HepG2 (cell line): ENCODE measurements around the gene LCORL. TPM values are rescaled to one million over a fixed set of nuclear protein-coding genes. Genes with fewer than 3 reads are reported as not detected.

Experiments
- EED ChIP-seq: sonication (generic); formaldehyde crosslinking; IDR thresholded peaks from 2 replicates; pipeline ENCODE4 v1.5.0; 2020; ENCODE audit warnings: mild to moderate bottlenecking, missing genetic modification reagents
- EP300 ChIP-seq, 3 experiments: sonication (generic) in 1 of 3; formaldehyde crosslinking in 1 of 3; IDR thresholded peaks; 2 replicates each; pipeline versions ENCODE4 v1.5.1 to v1.6.1; 2011 to 2020; ENCODE audit warnings: low read depth in 2 of 3, low read length in 2 of 3, borderline replicate concordance in 1 of 3, improper control_type of control experiment in 1 of 3, mild to moderate bottlenecking in 1 of 3, missing genetic modification reagents in 1 of 3, moderate library complexity in 1 of 3
- HMGA1 ChIP-seq: sonication (generic); formaldehyde crosslinking; conservative IDR thresholded peaks from 2 replicates; pipeline ENCODE4 v1.4.0; 2020; ENCODE audit warnings: missing genetic modification reagents
- HOXA3 ChIP-seq: sonication (generic); formaldehyde crosslinking; IDR thresholded peaks from 2 replicates; pipeline ENCODE4 v1.5.0; 2020; ENCODE audit warnings: missing genetic modification reagents
- HOXA5 ChIP-seq: sonication (generic); formaldehyde crosslinking; IDR thresholded peaks from 2 replicates; pipeline ENCODE4 v1.4.0; 2020; ENCODE audit warnings: missing genetic modification reagents
- PCBP2 ChIP-seq: fragments of 200-400 bp; formaldehyde crosslinking; optimal IDR thresholded peaks from 2 replicates; pipeline ENCODE3; 2018; ENCODE audit warnings: low read length, low read depth; ENCODE audit not compliant: poor library complexity, severe bottlenecking
- SPEN ChIP-seq: sonication (generic); formaldehyde crosslinking; IDR thresholded peaks from 2 replicates; pipeline ENCODE4 v1.5.1; 2020; ENCODE audit warnings: low read depth, mild to moderate bottlenecking, missing genetic modification reagents
- SRSF4 ChIP-seq: fragments of 200-400 bp; formaldehyde crosslinking; IDR thresholded peaks from one replicate; pipeline ENCODE4 v1.6.1; 2018; ENCODE audit warnings: mild to moderate bottlenecking, low read depth, low read length, moderate library complexity; ENCODE audit not compliant: poor library complexity, severe bottlenecking
- TBP ChIP-seq: sonication (generic); formaldehyde crosslinking; IDR thresholded peaks from 2 replicates; pipeline ENCODE4 v1.5.0; 2020; ENCODE audit warnings: missing genetic modification reagents
- ZKSCAN5 ChIP-seq: sonication (generic); formaldehyde crosslinking; IDR thresholded peaks from 2 replicates; pipeline ENCODE4 v1.5.1; 2020; ENCODE audit warnings: mild to moderate bottlenecking, missing genetic modification reagents
- ZNF230 ChIP-seq: sonication (generic); formaldehyde crosslinking; IDR thresholded peaks from 2 replicates; pipeline ENCODE4 v1.4.0; 2020; ENCODE audit warnings: mild to moderate bottlenecking, missing genetic modification reagents
- ZNF282 ChIP-seq: fragments of 450-650 bp; IDR thresholded peaks from 2 replicates; pipeline ENCODE4 v1.6.1; 2018; ENCODE audit not compliant: partially characterized antibody
- ZNF737 ChIP-seq: sonication (generic); formaldehyde crosslinking; IDR thresholded peaks from 2 replicates; pipeline ENCODE4 v1.5.0; 2020; ENCODE audit warnings: missing genetic modification reagents, mild to moderate bottlenecking, borderline replicate concordance
- ZSCAN21 ChIP-seq: sonication (generic); formaldehyde crosslinking; IDR thresholded peaks from 2 replicates; pipeline ENCODE4 v1.8.0; 2022; ENCODE audit warnings: mild to moderate bottlenecking, missing genetic modification reagents, moderate library complexity, borderline replicate concordance
- polyA plus RNA-seq, 8 experiments: library from polyadenylated mRNA; depleted of rRNA in 3 of 8; stranded (reverse) in 7 of 8; unstranded in 1 of 8; fragments of >200 nt; fragmentation: Illumina TruSeq in 4 of 8; extraction: Trizol in 4 of 8; gene quantifications; 2 replicates each; pipeline versions ENCODE4 v1.2.1 to v1.2.3, GENCODE V29; 2011 to 2016; ENCODE audit warnings: low read depth in 4 of 8, missing spikeins in 1 of 8, mixed read lengths in 1 of 8; ENCODE audit not compliant: insufficient read depth in 1 of 8
- total RNA-seq, 5 experiments: library from RNA; depleted of rRNA; stranded (reverse); fragments of >200 nt; fragmentation: Illumina TruSeq; extraction: Trizol; gene quantifications; 2 replicates each; pipeline ENCODE4 v1.2.3, GENCODE V29; 2016; ENCODE audit warnings: low read depth in 1 of 5
- TF ChIP-seq, protein P1 (sequence below): IDR thresholded peaks from 2 replicates; pipeline ENCODE4 v1.6.1; 2012; ENCODE audit warnings: low read depth, low read length, improper control_type of control experiment
- TF ChIP-seq, protein P2 (sequence below): sonication (generic); formaldehyde crosslinking; IDR thresholded peaks from 2 replicates; pipeline ENCODE4 v1.8.1; 2023; ENCODE audit warnings: mild to moderate bottlenecking, moderate library complexity, missing genetic modification reagents
- TF ChIP-seq, protein P3 (sequence below): sonication (generic); formaldehyde crosslinking; IDR thresholded peaks from 2 replicates; pipeline ENCODE4 v1.5.0; 2020; ENCODE audit warnings: missing genetic modification reagents
- TF ChIP-seq, protein P4 (sequence below): sonication (generic); formaldehyde crosslinking; IDR thresholded peaks from 2 replicates; pipeline ENCODE4 v1.5.1; 2020; ENCODE audit warnings: mild to moderate bottlenecking, missing genetic modification reagents, moderate library complexity

LCORL gene
- total and polyA plus RNA-seq, 2 of the 13 experiments (the other 11 are each of a cell fraction or from before 2014, with no cell fraction given) = 5.3 to 14.5 TPM

DNA sequence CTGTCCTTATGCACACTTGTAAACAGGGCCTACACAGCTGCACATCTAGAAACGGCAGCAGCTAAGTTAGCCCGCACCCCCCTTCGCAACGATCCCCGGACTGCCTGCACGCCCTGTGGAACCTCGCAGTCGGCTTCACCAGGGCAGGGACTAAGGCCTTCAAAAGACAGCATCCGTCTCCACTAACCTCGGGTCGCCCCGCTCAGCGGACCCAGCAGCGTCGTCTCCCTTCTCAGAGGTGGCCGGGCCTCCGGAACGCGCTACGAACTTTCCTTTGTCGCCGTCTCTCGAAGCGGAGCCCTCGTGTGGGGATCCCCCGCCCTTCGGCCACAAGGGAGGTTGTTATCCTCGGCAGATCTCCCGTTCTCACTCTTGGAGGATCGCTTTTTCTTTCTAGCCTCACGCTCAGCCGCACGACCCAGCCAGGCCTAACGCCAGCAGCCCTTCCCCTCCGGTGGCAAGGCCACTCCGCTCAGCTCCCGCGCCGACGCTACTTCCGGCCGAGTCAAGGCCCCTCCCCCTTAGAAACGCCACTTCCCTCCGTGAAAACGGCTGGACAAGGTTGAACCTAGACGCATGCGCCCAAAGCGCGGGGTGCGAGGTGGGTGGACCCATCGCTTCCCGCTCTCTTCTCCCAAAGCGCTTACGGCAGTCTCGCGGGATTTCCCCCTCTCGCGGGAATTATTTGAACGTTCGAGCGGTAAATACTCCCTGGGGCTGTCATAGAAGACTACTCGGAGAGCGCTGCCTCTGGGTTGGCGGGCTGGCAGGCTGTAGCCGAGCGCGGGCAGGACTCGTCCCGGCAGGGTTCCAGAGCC lies 211.1 kb downstream of the LCORL start, which contains the start of the genes DCAF16 and NCAPG (continued):
- TF ChIP-seq EP300 (IDR thresholded peaks at IDR 0.05; ENCODE audit: low read depth in 2 of 2, low read length in 2 of 2) (0 out of 4 replicates have a peak, but pooled peaks of 1 of the 2 experiments have one; percentile 7), EP300 (CRISPR knock-in tag; IDR thresholded peaks at IDR 0.05; ENCODE audit: borderline replicate concordance) (peak; percentile 22; the same call in 1 of the 2 replicates), TBP (CRISPR knock-in tag) (no peak), PCBP2 (no peak), ZNF282 (no peak), EED (CRISPR knock-in tag) (peak; percentile 92; the same call in 1 of the 2 replicates), ZNF737 (CRISPR knock-in tag) (no peak), ZSCAN21 (CRISPR knock-in tag) (no peak), HMGA1 (CRISPR knock-in tag) (no peak), ZNF230 (CRISPR knock-in tag) (peak; percentile 56; the same call in 1 of the 2 replicates), SPEN (CRISPR knock-in tag) (peak; percentile 97; the same call in 1 of the 2 replicates), HOXA5 (CRISPR knock-in tag) (peak; percentile 82; the same call in 1 of the 2 replicates), SRSF4 (no peak), ZKSCAN5 (CRISPR knock-in tag) (peak; percentile 70; the same call in 1 of the 2 replicates), HOXA3 (peak; percentile 87; the same call in 1 of the 2 replicates)
- TF ChIP-seq, protein P1, sequence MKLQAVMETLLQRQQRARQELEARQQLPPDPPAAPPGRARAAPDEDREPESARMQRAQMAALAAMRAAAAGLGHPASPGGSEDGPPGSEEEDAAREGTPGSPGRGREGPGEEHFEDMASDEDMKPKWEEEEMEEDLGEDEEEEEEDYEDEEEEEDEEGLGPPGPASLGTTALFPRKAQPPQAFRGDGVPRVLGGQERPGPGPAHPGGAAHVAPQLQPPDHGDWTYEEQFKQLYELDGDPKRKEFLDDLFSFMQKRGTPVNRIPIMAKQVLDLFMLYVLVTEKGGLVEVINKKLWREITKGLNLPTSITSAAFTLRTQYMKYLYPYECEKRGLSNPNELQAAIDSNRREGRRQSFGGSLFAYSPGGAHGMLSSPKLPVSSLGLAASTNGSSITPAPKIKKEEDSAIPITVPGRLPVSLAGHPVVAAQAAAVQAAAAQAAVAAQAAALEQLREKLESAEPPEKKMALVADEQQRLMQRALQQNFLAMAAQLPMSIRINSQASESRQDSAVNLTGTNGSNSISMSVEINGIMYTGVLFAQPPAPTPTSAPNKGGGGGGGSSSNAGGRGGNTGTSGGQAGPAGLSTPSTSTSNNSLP = no peak
- TF ChIP-seq, protein P2, sequence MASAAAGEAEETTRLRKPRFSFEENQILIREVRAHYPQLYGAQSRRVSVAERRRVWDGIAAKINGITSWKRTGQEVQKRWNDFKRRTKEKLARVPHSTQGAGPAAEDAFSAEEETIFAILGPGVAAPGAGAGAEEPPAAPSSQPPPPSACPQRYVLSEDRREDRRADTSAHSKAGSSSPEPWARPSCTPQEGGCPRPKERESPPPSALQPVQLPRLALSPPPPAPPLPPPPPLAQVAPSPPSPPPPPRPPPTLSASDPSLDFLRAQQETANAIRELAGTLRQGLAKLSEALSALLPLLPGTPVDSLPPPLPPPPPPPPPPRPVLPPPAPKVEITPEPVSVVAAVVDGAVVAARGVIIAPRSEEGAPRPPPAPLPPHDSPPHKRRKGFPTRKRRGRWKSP (CRISPR knock-in tag) = peak; percentile 70
- TF ChIP-seq, protein P3, sequence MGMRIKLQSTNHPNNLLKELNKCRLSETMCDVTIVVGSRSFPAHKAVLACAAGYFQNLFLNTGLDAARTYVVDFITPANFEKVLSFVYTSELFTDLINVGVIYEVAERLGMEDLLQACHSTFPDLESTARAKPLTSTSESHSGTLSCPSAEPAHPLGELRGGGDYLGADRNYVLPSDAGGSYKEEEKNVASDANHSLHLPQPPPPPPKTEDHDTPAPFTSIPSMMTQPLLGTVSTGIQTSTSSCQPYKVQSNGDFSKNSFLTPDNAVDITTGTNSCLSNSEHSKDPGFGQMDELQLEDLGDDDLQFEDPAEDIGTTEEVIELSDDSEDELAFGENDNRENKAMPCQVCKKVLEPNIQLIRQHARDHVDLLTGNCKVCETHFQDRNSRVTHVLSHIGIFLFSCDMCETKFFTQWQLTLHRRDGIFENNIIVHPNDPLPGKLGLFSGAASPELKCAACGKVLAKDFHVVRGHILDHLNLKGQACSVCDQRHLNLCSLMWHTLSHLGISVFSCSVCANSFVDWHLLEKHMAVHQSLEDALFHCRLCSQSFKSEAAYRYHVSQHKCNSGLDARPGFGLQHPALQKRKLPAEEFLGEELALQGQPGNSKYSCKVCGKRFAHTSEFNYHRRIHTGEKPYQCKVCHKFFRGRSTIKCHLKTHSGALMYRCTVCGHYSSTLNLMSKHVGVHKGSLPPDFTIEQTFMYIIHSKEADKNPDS = no peak
- TF ChIP-seq, protein P4, sequence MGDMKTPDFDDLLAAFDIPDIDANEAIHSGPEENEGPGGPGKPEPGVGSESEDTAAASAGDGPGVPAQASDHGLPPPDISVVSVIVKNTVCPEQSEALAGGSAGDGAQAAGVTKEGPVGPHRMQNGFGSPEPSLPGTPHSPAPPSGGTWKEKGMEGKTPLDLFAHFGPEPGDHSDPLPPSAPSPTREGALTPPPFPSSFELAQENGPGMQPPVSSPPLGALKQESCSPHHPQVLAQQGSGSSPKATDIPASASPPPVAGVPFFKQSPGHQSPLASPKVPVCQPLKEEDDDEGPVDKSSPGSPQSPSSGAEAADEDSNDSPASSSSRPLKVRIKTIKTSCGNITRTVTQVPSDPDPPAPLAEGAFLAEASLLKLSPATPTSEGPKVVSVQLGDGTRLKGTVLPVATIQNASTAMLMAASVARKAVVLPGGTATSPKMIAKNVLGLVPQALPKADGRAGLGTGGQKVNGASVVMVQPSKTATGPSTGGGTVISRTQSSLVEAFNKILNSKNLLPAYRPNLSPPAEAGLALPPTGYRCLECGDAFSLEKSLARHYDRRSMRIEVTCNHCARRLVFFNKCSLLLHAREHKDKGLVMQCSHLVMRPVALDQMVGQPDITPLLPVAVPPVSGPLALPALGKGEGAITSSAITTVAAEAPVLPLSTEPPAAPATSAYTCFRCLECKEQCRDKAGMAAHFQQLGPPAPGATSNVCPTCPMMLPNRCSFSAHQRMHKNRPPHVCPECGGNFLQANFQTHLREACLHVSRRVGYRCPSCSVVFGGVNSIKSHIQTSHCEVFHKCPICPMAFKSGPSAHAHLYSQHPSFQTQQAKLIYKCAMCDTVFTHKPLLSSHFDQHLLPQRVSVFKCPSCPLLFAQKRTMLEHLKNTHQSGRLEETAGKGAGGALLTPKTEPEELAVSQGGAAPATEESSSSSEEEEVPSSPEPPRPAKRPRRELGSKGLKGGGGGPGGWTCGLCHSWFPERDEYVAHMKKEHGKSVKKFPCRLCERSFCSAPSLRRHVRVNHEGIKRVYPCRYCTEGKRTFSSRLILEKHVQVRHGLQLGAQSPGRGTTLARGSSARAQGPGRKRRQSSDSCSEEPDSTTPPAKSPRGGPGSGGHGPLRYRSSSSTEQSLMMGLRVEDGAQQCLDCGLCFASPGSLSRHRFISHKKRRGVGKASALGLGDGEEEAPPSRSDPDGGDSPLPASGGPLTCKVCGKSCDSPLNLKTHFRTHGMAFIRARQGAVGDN (CRISPR knock-in tag) = peak; percentile 97
